ENCODE results near the gene DISC1.

- TF ChIP-seq, protein P1, sequence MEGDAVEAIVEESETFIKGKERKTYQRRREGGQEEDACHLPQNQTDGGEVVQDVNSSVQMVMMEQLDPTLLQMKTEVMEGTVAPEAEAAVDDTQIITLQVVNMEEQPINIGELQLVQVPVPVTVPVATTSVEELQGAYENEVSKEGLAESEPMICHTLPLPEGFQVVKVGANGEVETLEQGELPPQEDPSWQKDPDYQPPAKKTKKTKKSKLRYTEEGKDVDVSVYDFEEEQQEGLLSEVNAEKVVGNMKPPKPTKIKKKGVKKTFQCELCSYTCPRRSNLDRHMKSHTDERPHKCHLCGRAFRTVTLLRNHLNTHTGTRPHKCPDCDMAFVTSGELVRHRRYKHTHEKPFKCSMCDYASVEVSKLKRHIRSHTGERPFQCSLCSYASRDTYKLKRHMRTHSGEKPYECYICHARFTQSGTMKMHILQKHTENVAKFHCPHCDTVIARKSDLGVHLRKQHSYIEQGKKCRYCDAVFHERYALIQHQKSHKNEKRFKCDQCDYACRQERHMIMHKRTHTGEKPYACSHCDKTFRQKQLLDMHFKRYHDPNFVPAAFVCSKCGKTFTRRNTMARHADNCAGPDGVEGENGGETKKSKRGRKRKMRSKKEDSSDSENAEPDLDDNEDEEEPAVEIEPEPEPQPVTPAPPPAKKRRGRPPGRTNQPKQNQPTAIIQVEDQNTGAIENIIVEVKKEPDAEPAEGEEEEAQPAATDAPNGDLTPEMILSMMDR (IDR thresholded peaks at IDR 0.05), result no peak
- no peak for TF ChIP-seq POLR2A (IDR thresholded peaks at IDR 0.05)
Measured at GRCh38 chr1:231715816-231716722, 89.5 kb downstream of the DISC1 start.
